Peyer's patch (tissue), 4 donors: ENCODE data around the gene HES4. TPM values are rescaled to one million over a fixed set of nuclear protein-coding genes. Genes with fewer than 3 reads are reported as not detected.
"Not testable (repeated sequence)": the region's sequence is repeated elsewhere in the genome, so short reads cannot be mapped to it uniquely, and the experiment has no call there.

Experiments
- DNase-seq, 3 donors: peaks; one replicate each; pipeline ENCODE4 v3.0.0-alpha.2; 2017 to 2019
- H3K27ac ChIP-seq, 4 donors: fragments of 200-600 bp; sonication (generic); one replicate each; pipeline ENCODE4 v1.5.1; 2016 to 2019
- H3K27me3 ChIP-seq, 2 donors: fragments of 200-600 bp; sonication (generic); one replicate each; pipeline ENCODE4 v1.5.1; 2019
- H3K36me3 ChIP-seq, 3 donors: fragments of 200-600 bp; sonication (generic); one replicate each; pipeline ENCODE4 v1.5.1; 2016 to 2019
- H3K4me1 ChIP-seq, 4 donors: fragments of 200-600 bp; sonication (generic); one replicate each; pipeline ENCODE4 v1.5.1; 2016 to 2019
- H3K4me3 ChIP-seq, 4 donors: fragments of 200-600 bp; sonication (generic); 1 replicate in 3 of 4; 2 replicates in 1 of 4; pipeline ENCODE4 v1.5.1; 2016 to 2019; ENCODE audit warnings: mild to moderate bottlenecking in 1 of 4
- H3K9me3 ChIP-seq, 4 donors: fragments of 200-600 bp; sonication (generic); one replicate each; pipeline ENCODE4 v1.5.1; 2016 to 2019; ENCODE audit warnings: mild to moderate bottlenecking in 1 of 4
- CTCF ChIP-seq, 6 experiments: fragments of 450-650 bp in 4 of 6; fragments of 200-600 bp in 2 of 6; sonication (generic) in 1 of 6; IDR thresholded peaks; one replicate each; pipeline ENCODE4 v1.5.1; 2017 to 2019; ENCODE audit warnings: antibody characterized with exemption in 6 of 6, mild to moderate bottlenecking in 3 of 6, moderate library complexity in 1 of 6
- POLR2A ChIP-seq, 2 donors: fragments of 450-650 bp; IDR thresholded peaks; one replicate each; pipeline ENCODE4 v1.5.1; 2017; ENCODE audit warnings: antibody characterized with exemption in 2 of 2, mild to moderate bottlenecking in 2 of 2, moderate library complexity in 2 of 2
- total RNA-seq, 4 donors: library from RNA; depleted of rRNA; stranded (reverse); fragments of >200 nt; gene quantifications; one replicate each; pipeline ENCODE4 v1.1.0, GENCODE V29; 2016

Gene HES4
- total RNA-seq, 4 donors from 2014 or later = 3.9 to 12.4 (median 7.7) TPM

- Histone ChIP-seq H3K9me3 (no peaks in the 10 kb centered on the region), H3K4me1 (peaks cover 0 to 16% (median 6%) of the 10 kb centered on the region in 4 donors), H3K36me3 (no peaks in the 10 kb centered on the region), H3K27ac (peak within 1 kb of the TSS; percentile 85 to 90 (median 88)), H3K27me3 (no peaks in the 10 kb centered on the region), H3K4me3 (peak within 1 kb of the TSS; percentile 52 to 63 (median 57))
- peak; percentile 90 to 97 (median 94) for DNase-seq
- TF ChIP-seq POLR2A (IDR thresholded peaks at IDR 0.05) (peak; percentile 71 to 83), CTCF (IDR thresholded peaks at IDR 0.05) (no peak)
These were observed 13.4 kb upstream of the HES4 start, which contains the start of gene ISG15 for GRCh38 chr1:1013105-1013921. TSS of gene ISG15 (plus strand) at chr1:1013497. CDS start at chr1:1013574, 77 bp downstream.

- H3K9me3 ChIP-seq, H3K36me3 ChIP-seq, DNase-seq, H3K27me3 ChIP-seq: not testable (repeated sequence)
- peak overlapping the region; percentile 52 to 63 (median 57) for H3K4me3 ChIP-seq
- H3K4me1 ChIP-seq = peaks cover 0 to 16% (median 6%) of the 10 kb centered on the region in 4 donors
- H3K27ac ChIP-seq = peak overlapping the region; percentile 85 to 90 (median 88)
These were observed 12.8 kb upstream of the HES4 start for GRCh38 chr1:1012736-1013104.

GRCh38 chr1:1011396-1011949, 11.6 kb upstream of the HES4 start:
- H3K36me3 ChIP-seq = no peaks in the 10 kb centered on the region
- no peaks in the 10 kb centered on the region for H3K27me3 ChIP-seq
- H3K9me3 ChIP-seq = no peaks in the 10 kb centered on the region
- no peak overlapping the region for H3K4me3 ChIP-seq
- TF ChIP-seq POLR2A (IDR thresholded peaks at IDR 0.05) (no peak), CTCF (IDR thresholded peaks at IDR 0.05) (no peak)
- H3K27ac ChIP-seq = no peak overlapping the region
- no peak for DNase-seq
- H3K4me1 ChIP-seq = peaks cover 0 to 24% (median 6%) of the 10 kb centered on the region in 4 donors

GRCh38 chr1:1010131-1010530, 10.2 kb upstream of the HES4 start:
- not testable (repeated sequence) for DNase-seq, H3K4me3 ChIP-seq, H3K27ac ChIP-seq, H3K27me3 ChIP-seq, H3K9me3 ChIP-seq, H3K36me3 ChIP-seq
- peaks cover 0 to 36% (median 10%) of the 10 kb centered on the region in 4 donors for H3K4me1 ChIP-seq

- no peak for TF ChIP-seq CTCF (IDR thresholded peaks at IDR 0.05)
- TF ChIP-seq POLR2A (IDR thresholded peaks at IDR 0.05) = peak; percentile 62 to 73
- H3K9me3 ChIP-seq = no peaks in the 10 kb centered on the region
- peaks cover 3 to 36% (median 10%) of the 10 kb centered on the region in 4 donors for H3K4me1 ChIP-seq
- peak in 2 of 3 donors; percentile 90 to 91 for DNase-seq
- H3K27ac ChIP-seq = peak overlapping the region in 3 of 4 donors; percentile 63 to 96 (median 88)
- H3K4me3 ChIP-seq = peak overlapping the region in 2 of 4 donors; percentile 48 to 51
- no peaks in the 10 kb centered on the region for H3K27me3 ChIP-seq
- H3K36me3 ChIP-seq = no peaks in the 10 kb centered on the region
These were observed 6.6 kb upstream of the HES4 start for GRCh38 chr1:1006305-1007159.

- TF ChIP-seq POLR2A (IDR thresholded peaks at IDR 0.05) = no peak
- no peak for TF ChIP-seq CTCF (IDR thresholded peaks at IDR 0.05)
- Histone ChIP-seq H3K9me3 (no peaks in the 10 kb centered on the region), H3K4me1 (peaks cover 3 to 43% (median 14%) of the 10 kb centered on the region in 4 donors), H3K27ac (peak overlapping the region in 3 of 4 donors; percentile 63 to 96 (median 88)), H3K27me3 (no peaks in the 10 kb centered on the region), H3K4me3 (peak overlapping the region in 2 of 4 donors; percentile 48 to 51), H3K36me3 (no peaks in the 10 kb centered on the region)
- peak in 1 of 3 donors; percentile 46 for DNase-seq
These were observed 5.9 kb upstream of the HES4 start for GRCh38 chr1:1005774-1006304.
